ENCODE data around the gene HSD17B1. TPM values are rescaled to one million over a fixed set of nuclear protein-coding genes. Genes with fewer than 3 reads are reported as not detected.
A peak's percentile ranks its signal among the peaks of the same experiment; 100 is the strongest.

The HSD17B1 gene
- total RNA-seq, 1 experiment from 2014 or later = 1.5 TPM

- TF ChIP-seq ERG (CRISPR knock-in tag; IDR thresholded peaks at IDR 0.05) = no peak
- TF ChIP-seq GTF2I (CRISPR knock-in tag; conservative IDR thresholded peaks at IDR 0.05) = no peak
- peak; percentile 58; the same call in 1 of the 2 replicates for TF ChIP-seq MAX (CRISPR knock-in tag; IDR thresholded peaks at IDR 0.05)
Observed at GRCh38 chr17:42536372-42537155, 16.2 kb upstream of the HSD17B1 start (continued).

- peak overlapping the region; percentile 74 for H3K4me3 Mint-ChIP-seq
- TF ChIP-seq ETV6 (CRISPR knock-in tag; IDR thresholded peaks at IDR 0.05) (no peak), RELA (CRISPR knock-in tag; IDR thresholded peaks at IDR 0.05; ENCODE audit: borderline replicate concordance) (no peak), ZNF671 (CRISPR knock-in tag; IDR thresholded peaks at IDR 0.05) (no peak), KAT7 (CRISPR knock-in tag; IDR thresholded peaks at IDR 0.05; ENCODE audit: borderline replicate concordance) (no peak), PREB (CRISPR knock-in tag; IDR thresholded peaks at IDR 0.05; ENCODE audit: borderline replicate concordance) (no peak), ELF4 (CRISPR knock-in tag; IDR thresholded peaks at IDR 0.05; ENCODE audit: low read depth) (no peak), CREM (CRISPR knock-in tag; IDR thresholded peaks at IDR 0.05) (no peak), PRDM15 (CRISPR knock-in tag; IDR thresholded peaks at IDR 0.05) (no peak), ATF6 (CRISPR knock-in tag; IDR thresholded peaks at IDR 0.05) (no peak), ZNF121 (CRISPR knock-in tag; IDR thresholded peaks at IDR 0.05) (no peak), IRF2 (CRISPR knock-in tag; IDR thresholded peaks at IDR 0.05; ENCODE audit: borderline replicate concordance, low read depth) (no peak), GTF2I (CRISPR knock-in tag; conservative IDR thresholded peaks at IDR 0.05) (no peak), FOXP1 (CRISPR knock-in tag; IDR thresholded peaks at IDR 0.05; ENCODE audit: borderline replicate concordance) (no peak), ARID4B (CRISPR knock-in tag; IDR thresholded peaks at IDR 0.05; ENCODE audit: borderline replicate concordance) (no peak), MYBL2 (CRISPR knock-in tag; IDR thresholded peaks at IDR 0.05) (no peak), GABPB1 (CRISPR knock-in tag; IDR thresholded peaks at IDR 0.05) (no peak), ZNF317 (CRISPR knock-in tag; IDR thresholded peaks at IDR 0.05; ENCODE audit: borderline replicate concordance, low read depth) (no peak)
- no peaks in the 10 kb centered on the region for H3K9me3 Mint-ChIP-seq
- peaks cover 13% of the 10 kb centered on the region for H3K27me3 Mint-ChIP-seq (ENCODE audit: low read depth)
- H3K27ac Mint-ChIP-seq = peak overlapping the region; percentile 65; the same call in 1 of the 2 replicates
- H3K4me1 Mint-ChIP-seq = peaks cover 27% of the 10 kb centered on the region
- DNase-seq (ENCODE audit: low spot score) (no peak), ATAC-seq (peak; percentile 2; the same call in 1 of the 2 replicates)
- CTCF ChIA-PET = interaction anchor here (0.8 to 7.1 kb wide), 9 partner anchors 9 to 315 kb away, joined by 3 to 65 read pairs (median 4); partner anchors contain the start of genes PSMC3IP and STAT3
- peaks cover 12% of the 10 kb centered on the region; the same call in 1 of the 2 replicates for H3K36me3 Mint-ChIP-seq
- POLR2A ChIA-PET = interaction anchor here (0.7 to 2.3 kb wide), 3 partner anchors 11 to 40 kb away, joined by 3 to 15 read pairs (median 3); no protein-coding TSS in a partner anchor
Observed at GRCh38 chr17:42537156-42537805, 15.4 kb upstream of the HSD17B1 start.
